ENCODE data around the gene PAX8.

- no peak for TF ChIP-seq POLR2A (IDR thresholded peaks at IDR 0.05)
- TF ChIP-seq, protein P1, sequence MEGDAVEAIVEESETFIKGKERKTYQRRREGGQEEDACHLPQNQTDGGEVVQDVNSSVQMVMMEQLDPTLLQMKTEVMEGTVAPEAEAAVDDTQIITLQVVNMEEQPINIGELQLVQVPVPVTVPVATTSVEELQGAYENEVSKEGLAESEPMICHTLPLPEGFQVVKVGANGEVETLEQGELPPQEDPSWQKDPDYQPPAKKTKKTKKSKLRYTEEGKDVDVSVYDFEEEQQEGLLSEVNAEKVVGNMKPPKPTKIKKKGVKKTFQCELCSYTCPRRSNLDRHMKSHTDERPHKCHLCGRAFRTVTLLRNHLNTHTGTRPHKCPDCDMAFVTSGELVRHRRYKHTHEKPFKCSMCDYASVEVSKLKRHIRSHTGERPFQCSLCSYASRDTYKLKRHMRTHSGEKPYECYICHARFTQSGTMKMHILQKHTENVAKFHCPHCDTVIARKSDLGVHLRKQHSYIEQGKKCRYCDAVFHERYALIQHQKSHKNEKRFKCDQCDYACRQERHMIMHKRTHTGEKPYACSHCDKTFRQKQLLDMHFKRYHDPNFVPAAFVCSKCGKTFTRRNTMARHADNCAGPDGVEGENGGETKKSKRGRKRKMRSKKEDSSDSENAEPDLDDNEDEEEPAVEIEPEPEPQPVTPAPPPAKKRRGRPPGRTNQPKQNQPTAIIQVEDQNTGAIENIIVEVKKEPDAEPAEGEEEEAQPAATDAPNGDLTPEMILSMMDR (IDR thresholded peaks at IDR 0.05): no peak
- TF ChIP-seq POLR2AphosphoS5 (IDR thresholded peaks at IDR 0.05): no peak
These were observed 77.0 kb downstream of the PAX8 start for GRCh38 chr2:113201496-113202304.
